H1 (cell line): Measurements from ENCODE around the gene PIGK. TPM values are rescaled to one million over a fixed set of nuclear protein-coding genes. Genes with fewer than 3 reads are reported as not detected.

Experiments used
- CTCF ChIA-PET: fragments of 300-600 bp; sonication (Branson Sonifier 250); formaldehyde crosslinking; loops from one replicate; lab custom pipeline; 2021; ENCODE audit not compliant: partially characterized antibody; lab: Charles Lee
- POLR2A ChIA-PET: fragments of 300-600 bp; sonication (Branson Sonifier 250); formaldehyde crosslinking; loops from one replicate; lab custom pipeline; 2021; ENCODE audit warnings: inconsistent platforms; ENCODE audit not compliant: partially characterized antibody; lab: Charles Lee
- DNase-seq, 2 experiments: peaks; one replicate each; pipeline versions ENCODE4 v3.0.0 to v3.0.0-alpha.2; 2010 to 2022; ENCODE audit warnings: low spot score in 2 of 2, low read depth in 1 of 2, mixed read lengths in 1 of 2
- FAIRE-seq: peaks from 2 replicates; lab custom pipeline; 2011; peaks lifted over from hg19 to GRCh38; lab: Jason Lieb, UNC
- H2AFZ ChIP-seq: 2 replicates; pipeline ENCODE4 v1.8.1; 2012; ENCODE audit warnings: low read length, inconsistent platforms
- H2AK5ac ChIP-seq: 2 replicates; pipeline ENCODE4 v1.6.1; 2013; ENCODE audit warnings: low read depth, low read length
- H2BK120ac ChIP-seq: replicated peaks from 2 replicates; pipeline ENCODE3; 2013; ENCODE audit warnings: low read depth, low read length, inconsistent platforms
- H2BK12ac ChIP-seq: 2 replicates; pipeline ENCODE4 v1.6.1; 2013; ENCODE audit warnings: low read depth, low read length
- H2BK15ac ChIP-seq: 2 replicates; pipeline ENCODE4 v1.6.1; 2013; ENCODE audit warnings: low read length
- H2BK20ac ChIP-seq: 2 replicates; pipeline ENCODE4 v1.6.1; 2013; ENCODE audit warnings: low read length
- H2BK5ac ChIP-seq: 2 replicates; pipeline ENCODE4 v1.6.1; 2013; ENCODE audit warnings: low read depth, low read length
- H3K14ac ChIP-seq: 2 replicates; pipeline ENCODE4 v1.6.1; 2013; ENCODE audit warnings: inconsistent platforms; ENCODE audit not compliant: insufficient read length
- H3K18ac ChIP-seq: 2 replicates; pipeline ENCODE4 v1.6.1; 2013; ENCODE audit warnings: low read length; ENCODE audit errors: extremely low read depth
- H3K23ac ChIP-seq: 2 replicates; pipeline ENCODE4 v1.6.1; 2013; ENCODE audit warnings: inconsistent platforms; ENCODE audit not compliant: insufficient read length
- H3K23me2 ChIP-seq: 2 replicates; pipeline ENCODE4 v1.6.1; 2013; ENCODE audit warnings: low read depth, low read length
- H3K27ac ChIP-seq: 2 replicates; pipeline ENCODE4 v1.6.1; 2011; ENCODE audit warnings: low read depth, low read length, inconsistent platforms
- H3K27me3 ChIP-seq, 4 experiments: replicated peaks in 1 of 4; 1 replicate in 1 of 4; 2 replicates in 3 of 4; pipeline versions ENCODE4 v1.6.1 to v1.8.1; 2011 to 2013; ENCODE audit warnings: low read length in 3 of 4, mild to moderate bottlenecking in 3 of 4, inconsistent platforms in 2 of 4, mixed read lengths in 2 of 4, moderate library complexity in 1 of 4; ENCODE audit not compliant: control insufficient read depth in 3 of 4, insufficient read depth in 3 of 4; ENCODE audit errors: extremely low read depth in 1 of 4
- H3K36me3 ChIP-seq, 4 experiments: 2 replicates each; pipeline versions ENCODE4 v1.6.1 to v1.8.1; 2011 to 2013; ENCODE audit warnings: mild to moderate bottlenecking in 4 of 4, low read length in 3 of 4, moderate library complexity in 2 of 4, control low read depth in 1 of 4, inconsistent platforms in 1 of 4; ENCODE audit not compliant: insufficient read depth in 4 of 4, control insufficient read depth in 2 of 4
- H3K4ac ChIP-seq: replicated peaks from 2 replicates; pipeline ENCODE3; 2013; ENCODE audit warnings: low read length, low read depth, mixed read lengths, inconsistent platforms; ENCODE audit not compliant: insufficient read length
- H3K4me1 ChIP-seq, 4 experiments: replicated peaks in 1 of 4; 1 replicate in 1 of 4; 2 replicates in 3 of 4; pipeline versions ENCODE4 v1.6.1 to v1.8.1; 2011 to 2013; ENCODE audit warnings: low read length in 3 of 4, inconsistent platforms in 2 of 4, mixed read lengths in 1 of 4; ENCODE audit not compliant: insufficient read depth in 4 of 4, control insufficient read depth in 3 of 4
- H3K4me2 ChIP-seq, 2 experiments: 2 replicates each; pipeline versions ENCODE4 v1.6.1 to v1.8.1; 2011 to 2013; ENCODE audit warnings: low read depth in 2 of 2, low read length in 2 of 2, control low read depth in 1 of 2, inconsistent platforms in 1 of 2, mild to moderate bottlenecking in 1 of 2; ENCODE audit not compliant: insufficient read depth in 1 of 2
- H3K4me3 ChIP-seq, 4 experiments: fragments of 200-600, 300-600 bp in 1 of 4; sonication (generic), shearing (Covaris generic), sonication (Bioruptor Twin) in 1 of 4; 2 replicates each; pipeline versions ENCODE4 v1.5.1 to v1.8.1; 2011 to 2016; ENCODE audit warnings: low read length in 4 of 4, low read depth in 3 of 4, control low read depth in 2 of 4, inconsistent platforms in 2 of 4, mild to moderate bottlenecking in 2 of 4, mixed read lengths in 1 of 4, moderate library complexity in 1 of 4; ENCODE audit not compliant: insufficient read depth in 2 of 4; ENCODE audit errors: extremely low read depth in 1 of 4
- H3K56ac ChIP-seq: replicated peaks from 2 replicates; pipeline ENCODE3; 2013; ENCODE audit warnings: low read depth, mild to moderate bottlenecking, mixed read lengths, low read length, inconsistent platforms; ENCODE audit not compliant: insufficient read length
- H3K79me1 ChIP-seq: 2 replicates; pipeline ENCODE4 v1.6.1; 2013; ENCODE audit warnings: low read depth, low read length, control low read depth
- H3K79me2 ChIP-seq, 2 experiments: 2 replicates each; pipeline versions ENCODE4 v1.6.1 to v1.8.1; 2012 to 2013; ENCODE audit warnings: low read length in 2 of 2, mild to moderate bottlenecking in 2 of 2, inconsistent platforms in 1 of 2; ENCODE audit not compliant: insufficient read depth in 2 of 2, control insufficient read depth in 1 of 2
- H3K9ac ChIP-seq, 4 experiments: replicated peaks in 1 of 4; 1 replicate in 1 of 4; 2 replicates in 3 of 4; pipeline versions ENCODE4 v1.6.1 to v1.8.1; 2011 to 2013; ENCODE audit warnings: low read depth in 3 of 4, low read length in 3 of 4, control low read depth in 2 of 4, mild to moderate bottlenecking in 2 of 4, moderate library complexity in 2 of 4, inconsistent platforms in 1 of 4; ENCODE audit errors: extremely low read depth in 1 of 4
- H3K9me3 ChIP-seq, 2 experiments: 2 replicates each; pipeline versions ENCODE4 v1.6.1 to v1.8.1; 2012 to 2013; ENCODE audit warnings: mild to moderate bottlenecking in 2 of 2, moderate library complexity in 2 of 2, control low read depth in 1 of 2, inconsistent platforms in 1 of 2, low read depth in 1 of 2, low read length in 1 of 2, mixed read lengths in 1 of 2; ENCODE audit not compliant: insufficient read depth in 2 of 2
- H4K20me1 ChIP-seq, 2 experiments: replicated peaks in 1 of 2; 2 replicates each; pipeline versions ENCODE3 to v1.8.1; 2011 to 2013; ENCODE audit warnings: inconsistent platforms in 2 of 2, low read length in 2 of 2, mild to moderate bottlenecking in 1 of 2; ENCODE audit not compliant: insufficient read depth in 2 of 2, control insufficient read depth in 1 of 2
- H4K5ac ChIP-seq: 2 replicates; pipeline ENCODE4 v1.6.1; 2013; ENCODE audit warnings: low read length, low read depth, mixed read lengths, inconsistent platforms; ENCODE audit not compliant: insufficient read length
- H4K8ac ChIP-seq: 2 replicates; pipeline ENCODE4 v1.8.0; 2013; ENCODE audit warnings: mild to moderate bottlenecking, moderate library complexity, low read length, inconsistent platforms; ENCODE audit not compliant: insufficient read depth; ENCODE audit errors: extremely low read depth
- H4K91ac ChIP-seq: replicated peaks from 2 replicates; pipeline ENCODE3; 2013; ENCODE audit warnings: low read length, mixed read lengths, inconsistent platforms; ENCODE audit not compliant: insufficient read length
- BACH1 ChIP-seq: IDR thresholded peaks from 2 replicates; pipeline ENCODE4 v1.6.1; 2012; ENCODE audit warnings: low read length, improper control_type of control experiment
- BCL11A ChIP-seq, 2 experiments: IDR thresholded peaks; one replicate each; pipeline ENCODE4 v1.6.1; 2011; ENCODE audit warnings: low read depth in 2 of 2, low read length in 2 of 2, mild to moderate bottlenecking in 2 of 2
- HDAC2 ChIP-seq, 2 experiments: fragments of 300-600 bp in 1 of 2; sonication (generic) in 1 of 2; IDR thresholded peaks; 2 replicates each; pipeline ENCODE4 v1.6.1; 2011 to 2012; ENCODE audit warnings: low read depth in 2 of 2, low read length in 2 of 2, mild to moderate bottlenecking in 2 of 2, moderate library complexity in 2 of 2, borderline replicate concordance in 1 of 2, inconsistent platforms in 1 of 2
- KDM4A ChIP-seq: IDR thresholded peaks from one replicate; pipeline ENCODE4 v1.7.1; 2012; ENCODE audit warnings: low read depth, mild to moderate bottlenecking, moderate library complexity, low read length, inconsistent platforms; ENCODE audit not compliant: severe bottlenecking
- NRF1 ChIP-seq: IDR thresholded peaks from 2 replicates; pipeline ENCODE4 v1.6.1; 2011; ENCODE audit warnings: mild to moderate bottlenecking, low read depth, low read length, improper control_type of control experiment
- POLR2A ChIP-seq, 2 experiments: IDR thresholded peaks; 1 replicate in 1 of 2; 2 replicates in 1 of 2; pipeline ENCODE4 v1.6.1; 2011; ENCODE audit warnings: low read depth in 2 of 2, low read length in 2 of 2, mild to moderate bottlenecking in 2 of 2; ENCODE audit errors: control extremely low read depth in 1 of 2
- POLR2AphosphoS5 ChIP-seq: IDR thresholded peaks from 2 replicates; pipeline ENCODE4 v1.6.1; 2011; ENCODE audit warnings: low read depth, low read length
- SAP30 ChIP-seq: fragments of 300-600 bp; sonication (generic); IDR thresholded peaks from 2 replicates; pipeline ENCODE4 v1.7.1; 2012; ENCODE audit warnings: low read length, moderate library complexity, mild to moderate bottlenecking, inconsistent platforms; ENCODE audit not compliant: insufficient read depth, insufficient replicate concordance
- YY1 ChIP-seq: IDR thresholded peaks from 2 replicates; pipeline ENCODE4 v1.6.1; 2011; ENCODE audit warnings: low read depth, mild to moderate bottlenecking, low read length
- WGBS, 2 experiments: shearing (Covaris generic) in 1 of 2; methylation state at CpG; one replicate each; pipeline versions ENCODE4 v1.1.6 to v1.1.7; 2013 to 2015; ENCODE audit warnings: low lambda C conversion rate in 2 of 2, mixed read lengths in 2 of 2, inconsistent platforms in 1 of 2, low coverage in 1 of 2, missing lambda C conversion rate in 1 of 2; ENCODE audit not compliant: insufficient replicate concordance in 2 of 2, insufficient coverage in 1 of 2, insufficient read length in 1 of 2; ENCODE audit errors: extremely low coverage in 1 of 2, missing lambda C conversion rate in 1 of 2; 5-methylcytosine and 5-hydroxymethylcytosine counted together
- polyA plus RNA-seq, 7 experiments: library from polyadenylated mRNA; depleted of rRNA in 3 of 7; stranded (reverse) in 5 of 7; unstranded in 2 of 7; fragments of >200 nt in 5 of 7; fragments of 200-250 nt in 2 of 7; gene quantifications; 1 replicate in 5 of 7; 2 replicates in 1 of 7; 4 replicates in 1 of 7; pipeline versions ENCODE4 v1.2.1 to v1.2.3, GENCODE V29; 2011 to 2013; ENCODE audit warnings: missing spikeins in 2 of 7, mixed read lengths in 2 of 7
- total RNA-seq: library from RNA; stranded (reverse); fragmentation: NEBNext Ultra II Directional; extraction: Animal tissue kit (Norgen Biotek cat#: 25700); gene quantifications from 2 replicates; pipeline ENCODE4 v1.2.1, GENCODE V29; 2021
- TF ChIP-seq, protein P1 (sequence below): IDR thresholded peaks from 2 replicates; pipeline ENCODE4 v1.6.1; 2011; ENCODE audit warnings: low read depth, mild to moderate bottlenecking, low read length; ENCODE audit not compliant: insufficient read depth

Gene PIGK
- total and polyA plus RNA-seq, 2 of the 8 experiments (the other 6 are each of a cell fraction or from before 2014, with no cell fraction given) = 5.6 to 23.2 TPM

DNA sequence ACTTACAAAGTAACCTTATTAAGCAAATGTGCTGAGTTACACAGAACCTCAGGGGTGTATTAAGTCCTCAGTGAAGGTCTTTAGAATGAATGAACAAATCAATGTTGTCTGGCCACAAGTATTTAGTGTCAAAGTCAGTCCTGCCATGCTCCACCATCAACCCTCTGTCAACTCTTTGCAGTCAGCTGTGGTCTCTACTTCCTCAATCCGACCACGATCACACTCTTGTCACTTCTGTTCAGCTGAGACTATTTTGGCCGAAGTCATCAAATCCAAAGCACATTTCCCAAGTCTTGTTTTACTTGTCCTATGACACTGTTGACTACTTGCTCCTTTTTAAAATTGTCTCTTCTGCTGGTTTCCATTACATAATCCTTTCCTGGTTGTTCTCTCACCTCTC is 178.4 kb downstream of the PIGK start:
- Histone ChIP-seq H3K79me1 (no peaks in the 10 kb centered on the region), H2BK12ac (no peak overlapping the region), H3K14ac (no peak overlapping the region), H4K8ac (no peak overlapping the region), H3K9me3 (0 out of 4 replicates have a peak, but pooled peaks cover 0 to 2% of the 10 kb centered on the region in 2 experiments), H2BK20ac (no peak overlapping the region), H4K5ac (no peak overlapping the region), H3K27me3 (no peaks in the 10 kb centered on the region), H3K79me2 (no peaks in the 10 kb centered on the region), H2BK5ac (no peak overlapping the region), H3K36me3 (no peaks in the 10 kb centered on the region), H2AFZ (no peak overlapping the region), H2AK5ac (no peak overlapping the region), H3K4me3 (no peak overlapping the region), H2BK120ac (no peak overlapping the region), H4K20me1 (no peaks in the 10 kb centered on the region), H3K4ac (no peak overlapping the region), H3K4me2 (no peak overlapping the region), H2BK15ac (no peak overlapping the region), H3K56ac (no peak overlapping the region), H3K18ac (no peak overlapping the region), H3K9ac (no peak overlapping the region), H3K27ac (no peak overlapping the region), H3K4me1 (no peaks in the 10 kb centered on the region), H3K23ac (no peak overlapping the region), H3K23me2 (no peaks in the 10 kb centered on the region), H4K91ac (no peak overlapping the region)
- FAIRE-seq (no peak), DNase-seq (no peak)
- CTCF ChIA-PET = no interaction called here
- WGBS, 2 experiments = 86% methylated on average over 3 of the region's 3 CpGs; no CpG with 5 or more reads in 1 of the 2 experiments
- POLR2A ChIA-PET = no interaction called here
- TF ChIP-seq NRF1 (no peak), POLR2AphosphoS5 (no peak), BCL11A (IDR thresholded peaks at IDR 0.05; ENCODE audit: low read depth in 2 of 2, low read length in 2 of 2) (no peak), POLR2A (IDR thresholded peaks at IDR 0.05; ENCODE audit: control extremely low read depth in 1 of 2, low read depth in 2 of 2, low read length in 2 of 2) (no peak), YY1 (no peak), SAP30 (no peak), BACH1 (no peak), KDM4A (no peak), HDAC2 (IDR thresholded peaks at IDR 0.05; ENCODE audit: borderline replicate concordance in 1 of 2, low read depth in 2 of 2, low read length in 2 of 2) (no peak)
- TF ChIP-seq, protein P1, sequence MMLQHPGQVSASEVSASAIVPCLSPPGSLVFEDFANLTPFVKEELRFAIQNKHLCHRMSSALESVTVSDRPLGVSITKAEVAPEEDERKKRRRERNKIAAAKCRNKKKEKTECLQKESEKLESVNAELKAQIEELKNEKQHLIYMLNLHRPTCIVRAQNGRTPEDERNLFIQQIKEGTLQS = no peak
